NOMO-1 treated with dmso at 0.1 percent for 144 hours (cell line): ENCODE data around the gene APBB3.
A peak's percentile ranks its signal among the peaks of the same experiment; 100 is the strongest.

Source experiments
- DNase-seq: peaks from one replicate; lab custom pipeline; 2025; ENCODE audit not compliant: unreplicated experiment; lab: John Stamatoyannopoulos, UW

APBB3 gene

GRCh38 chr5:140576776-140577201, 12.4 kb upstream of the APBB3 start:
- DNase-seq = no peak

GRCh38 chr5:140575309-140575708, 10.9 kb upstream of the APBB3 start:
- DNase-seq = peak; percentile 17

GRCh38 chr5:140574165-140574564, 9.8 kb upstream of the APBB3 start:
- DNase-seq = no peak

GRCh38 chr5:140573683-140574082, 9.3 kb upstream of the APBB3 start:
- no peak for DNase-seq

GRCh38 chr5:140571105-140571504, 6.7 kb upstream of the APBB3 start:
- no peak for DNase-seq

GRCh38 chr5:140570488-140570887, 6.1 kb upstream of the APBB3 start:
- DNase-seq = no peak

GRCh38 chr5:140570058-140570457, 5.7 kb upstream of the APBB3 start:
- no peak for DNase-seq

GRCh38 chr5:140569197-140569596, 4.8 kb upstream of the APBB3 start:
- DNase-seq = no peak

GRCh38 chr5:140568443-140569063, 4.2 kb upstream of the APBB3 start:
- DNase-seq = no peak

GRCh38 chr5:140567871-140568270, 3.5 kb upstream of the APBB3 start:
- no peak for DNase-seq

GRCh38 chr5:140567136-140567818, 2.9 kb upstream of the APBB3 start:
- DNase-seq = no peak

GRCh38 chr5:140566665-140567064, 2.3 kb upstream of the APBB3 start:
- no peak for DNase-seq

GRCh38 chr5:140565780-140566095, 1.3 kb upstream of the APBB3 start:
- no peak for DNase-seq

GRCh38 chr5:140565024-140565779, 804 bp upstream of the APBB3 start:
- no peak for DNase-seq

- DNase-seq = no peak
Measured at GRCh38 chr5:140563596-140563995, 802 bp downstream of the APBB3 start.

GRCh38 chr5:140561753-140562523, 2.5 kb downstream of the APBB3 start:
- no peak for DNase-seq

GRCh38 chr5:140560227-140560626, 4.2 kb downstream of the APBB3 start:
- DNase-seq = no peak

- no peak for DNase-seq
Measured at GRCh38 chr5:140558542-140558941, 5.9 kb downstream of the APBB3 start.

- no peak for DNase-seq
Measured at GRCh38 chr5:140557965-140558364, 6.4 kb downstream of the APBB3 start.

- DNase-seq = peak; percentile 94
Measured at GRCh38 chr5:140557136-140557805, 7.1 kb downstream of the APBB3 start, which contains the start of gene SRA1. SRA1 (minus strand) TSS chr5:140557473; CDS start chr5:140557452, 21 bp downstream.

GRCh38 chr5:140556438-140556837, 8.0 kb downstream of the APBB3 start:
- DNase-seq = no peak
